GF-D8 (cell line): ENCODE measurements around the gene KLHDC7A.

Source experiments
- DNase-seq: peaks from one replicate; lab custom pipeline; 2025; lab: John Stamatoyannopoulos, UW

KLHDC7A gene

DNA sequence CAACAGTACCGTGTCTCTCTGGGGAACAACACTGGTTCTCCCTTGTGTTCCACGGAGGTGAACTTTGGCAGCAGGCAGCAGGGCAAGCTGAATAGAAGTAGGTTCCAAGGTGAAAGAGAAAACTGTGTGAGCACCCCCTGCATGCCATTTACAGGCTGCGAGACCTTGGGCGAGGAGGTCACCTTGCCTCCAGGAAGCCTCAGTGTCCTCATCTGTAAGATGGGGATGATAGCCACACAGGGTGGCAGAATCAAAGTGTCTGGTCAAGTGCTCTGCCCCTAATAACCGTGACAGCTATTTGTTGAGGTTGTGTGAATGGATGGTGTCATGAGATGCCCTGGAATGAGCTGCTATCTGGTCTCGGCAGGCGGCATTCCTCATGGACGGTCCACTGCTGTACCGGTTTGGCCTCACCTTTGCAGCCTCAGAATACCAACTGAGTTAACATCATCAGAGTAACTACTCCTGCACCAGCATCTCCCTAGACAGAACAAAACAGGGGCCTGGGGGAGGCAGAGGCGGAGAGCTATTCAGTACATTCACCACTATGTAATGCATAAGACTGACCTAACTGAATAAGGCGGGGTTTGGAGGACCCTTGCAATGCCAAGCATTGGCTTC lies 7.4 kb upstream of the KLHDC7A start:
- no peak for DNase-seq

DNA sequence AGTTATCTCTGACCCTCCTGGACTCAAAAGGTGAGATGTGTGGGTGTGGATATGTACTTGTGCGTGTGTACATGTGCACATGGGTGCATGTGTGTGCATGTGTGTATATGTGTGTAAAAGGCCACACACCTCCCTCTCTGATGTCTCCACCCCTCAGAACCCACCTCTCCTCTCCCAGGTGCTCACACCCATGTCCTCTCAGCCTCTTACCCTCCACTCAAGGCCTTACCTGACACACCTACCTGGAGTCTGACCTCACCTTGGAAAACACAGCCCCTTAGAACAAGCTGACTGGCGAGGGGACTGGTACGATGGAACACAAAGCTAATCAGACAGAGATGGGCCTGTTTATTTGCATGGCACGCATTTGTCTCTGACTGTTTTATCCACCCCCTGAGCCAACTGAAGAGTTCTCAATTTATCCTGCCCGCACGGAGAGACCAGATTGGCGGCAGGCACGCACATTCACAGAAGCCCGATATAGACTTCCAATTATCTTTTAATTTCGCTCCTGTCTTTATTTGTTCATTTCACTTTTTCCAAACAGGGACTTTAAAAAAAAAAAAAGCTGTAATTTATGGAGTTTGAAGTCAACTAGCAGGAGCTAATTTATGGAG lies 6.1 kb upstream of the KLHDC7A start:
- DNase-seq = no peak

DNA sequence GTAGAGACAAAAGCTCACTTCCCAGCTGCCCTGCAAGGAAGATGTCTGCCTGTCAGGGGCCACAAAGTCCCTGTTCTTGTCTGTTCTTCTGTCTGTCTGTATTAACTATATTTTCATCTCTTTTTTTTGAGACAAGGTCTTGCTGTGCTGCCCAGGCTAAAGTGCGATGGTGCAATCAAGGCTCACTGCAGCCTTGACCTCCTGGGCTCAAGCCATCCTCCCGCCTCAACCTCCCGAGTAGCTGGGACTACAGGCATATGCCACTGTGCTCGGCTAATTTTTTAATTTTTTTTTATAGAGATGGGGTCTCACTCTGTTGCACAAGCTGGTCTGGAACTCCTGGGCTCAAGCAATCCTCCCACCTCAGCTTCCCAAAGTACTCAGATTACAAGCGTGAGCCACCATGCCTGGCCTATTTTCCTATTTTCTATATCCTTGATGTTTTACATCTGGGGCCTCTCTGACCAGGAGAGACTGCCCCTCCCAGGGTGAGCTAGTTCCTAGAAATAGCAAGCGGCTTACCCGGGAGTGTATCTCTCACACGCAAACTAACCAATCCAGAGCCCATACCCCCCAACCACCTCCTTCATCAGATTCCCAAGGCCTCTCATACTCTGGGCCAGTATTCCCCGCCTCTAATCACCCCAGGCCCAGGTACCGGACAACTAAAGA lies 5.4 kb upstream of the KLHDC7A start:
- DNase-seq = no peak

DNA sequence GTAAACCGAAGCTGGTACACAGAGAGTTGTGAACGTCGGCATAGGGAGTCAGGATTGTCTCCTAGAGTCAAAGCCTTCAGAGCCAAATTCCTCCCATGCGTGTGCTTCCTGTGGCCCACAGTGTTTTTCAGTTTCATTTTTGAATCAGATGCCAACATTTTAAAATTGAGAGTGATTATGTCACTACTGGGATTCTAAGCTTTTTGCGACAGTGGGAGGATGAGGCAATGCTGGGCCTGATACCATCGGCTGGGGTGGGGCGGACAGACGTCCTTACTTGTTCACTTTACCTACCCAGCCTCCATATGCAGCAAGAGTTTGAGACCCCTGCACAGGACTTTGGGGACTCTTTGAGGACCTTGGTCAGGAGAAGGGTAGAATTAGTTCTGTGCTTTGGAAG lies 1.3 kb upstream of the KLHDC7A start:
- no peak for DNase-seq

DNA sequence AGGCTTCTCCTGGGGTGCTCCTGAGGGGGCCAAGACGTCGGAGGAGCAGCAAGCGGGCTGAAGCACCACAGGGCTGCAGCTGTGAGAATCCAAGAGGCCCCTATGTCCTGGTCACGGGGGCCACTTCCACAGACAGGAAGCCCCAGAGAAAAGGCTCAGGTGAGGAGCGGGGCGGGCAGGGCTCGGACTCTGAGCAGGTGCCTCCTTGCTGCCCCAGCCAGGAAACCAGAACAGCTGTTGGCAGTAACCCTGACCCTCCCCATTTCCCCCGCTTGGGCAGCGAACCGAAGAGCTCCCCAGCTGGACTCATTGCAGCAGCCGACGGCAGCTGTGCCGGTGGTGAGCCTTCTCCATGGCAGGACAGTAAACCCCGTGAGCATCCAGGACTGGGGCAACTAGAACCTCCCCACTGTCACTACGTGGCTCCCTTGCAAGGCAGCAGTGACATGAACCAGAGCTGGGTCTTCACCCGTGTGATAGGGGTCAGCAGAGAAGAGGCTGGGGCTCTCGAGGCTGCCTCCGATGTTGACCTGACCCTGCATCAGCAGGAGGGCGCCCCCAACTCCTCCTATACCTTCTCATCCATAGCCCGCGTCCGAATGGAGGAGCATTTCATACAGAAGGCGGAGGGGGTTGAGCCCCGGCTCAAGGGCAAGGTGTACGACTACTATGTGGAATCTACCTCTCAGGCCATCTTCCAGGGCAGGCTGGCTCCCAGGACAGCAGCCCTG lies 625 bp downstream of the KLHDC7A start:
- no peak for DNase-seq

DNA sequence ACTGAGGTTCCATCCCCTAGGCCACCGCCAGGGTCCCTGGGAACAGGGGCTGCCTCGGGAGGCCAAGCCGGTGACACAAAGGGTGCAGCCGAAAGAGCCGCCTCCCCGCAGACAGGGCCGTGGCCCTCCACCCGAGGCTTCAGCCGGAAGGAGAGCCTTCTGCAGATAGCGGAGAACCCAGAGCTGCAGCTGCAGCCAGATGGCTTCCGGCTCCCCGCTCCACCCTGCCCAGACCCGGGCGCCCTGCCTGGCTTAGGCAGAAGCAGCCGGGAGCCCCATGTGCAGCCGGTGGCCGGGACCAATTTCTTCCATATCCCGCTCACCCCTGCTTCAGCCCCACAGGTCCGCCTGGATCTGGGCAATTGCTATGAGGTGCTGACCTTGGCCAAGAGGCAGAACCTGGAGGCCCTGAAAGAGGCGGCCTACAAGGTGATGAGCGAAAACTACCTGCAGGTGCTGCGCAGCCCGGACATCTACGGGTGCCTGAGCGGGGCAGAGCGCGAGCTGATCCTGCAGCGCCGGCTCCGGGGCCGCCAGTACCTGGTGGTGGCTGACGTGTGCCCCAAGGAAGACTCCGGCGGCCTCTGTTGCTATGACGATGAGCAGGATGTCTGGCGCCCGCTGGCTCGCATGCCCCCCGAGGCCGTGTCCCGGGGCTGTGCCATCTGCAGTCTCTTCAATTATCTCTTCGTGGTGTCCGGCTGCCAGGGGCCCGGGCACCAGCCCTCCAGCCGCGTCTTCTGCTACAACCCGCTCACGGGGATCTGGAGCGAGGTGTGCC lies 1.4 kb downstream of the KLHDC7A start:
- DNase-seq = no peak

DNA sequence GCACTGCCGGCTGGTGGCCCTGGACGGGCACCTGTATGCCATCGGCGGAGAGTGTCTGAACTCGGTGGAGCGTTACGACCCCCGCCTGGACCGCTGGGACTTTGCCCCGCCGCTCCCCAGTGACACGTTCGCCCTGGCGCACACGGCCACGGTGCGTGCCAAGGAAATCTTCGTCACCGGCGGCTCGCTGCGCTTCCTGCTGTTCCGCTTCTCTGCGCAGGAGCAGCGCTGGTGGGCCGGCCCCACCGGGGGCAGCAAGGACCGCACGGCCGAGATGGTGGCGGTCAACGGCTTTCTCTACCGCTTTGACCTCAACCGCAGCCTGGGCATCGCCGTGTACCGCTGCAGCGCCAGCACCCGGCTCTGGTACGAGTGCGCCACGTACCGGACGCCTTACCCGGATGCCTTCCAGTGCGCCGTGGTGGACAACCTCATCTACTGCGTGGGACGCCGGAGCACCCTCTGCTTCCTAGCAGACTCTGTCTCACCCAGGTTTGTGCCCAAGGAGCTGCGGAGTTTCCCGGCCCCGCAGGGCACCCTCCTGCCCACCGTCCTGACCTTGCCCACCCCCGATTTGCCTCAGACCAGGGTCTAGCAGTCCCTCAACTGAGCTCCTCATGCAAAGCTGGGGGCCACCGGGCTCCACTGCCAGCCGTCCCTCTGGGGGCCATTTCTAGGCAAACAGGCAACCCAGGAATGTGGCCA lies 2.1 kb downstream of the KLHDC7A start:
- DNase-seq = no peak

DNA sequence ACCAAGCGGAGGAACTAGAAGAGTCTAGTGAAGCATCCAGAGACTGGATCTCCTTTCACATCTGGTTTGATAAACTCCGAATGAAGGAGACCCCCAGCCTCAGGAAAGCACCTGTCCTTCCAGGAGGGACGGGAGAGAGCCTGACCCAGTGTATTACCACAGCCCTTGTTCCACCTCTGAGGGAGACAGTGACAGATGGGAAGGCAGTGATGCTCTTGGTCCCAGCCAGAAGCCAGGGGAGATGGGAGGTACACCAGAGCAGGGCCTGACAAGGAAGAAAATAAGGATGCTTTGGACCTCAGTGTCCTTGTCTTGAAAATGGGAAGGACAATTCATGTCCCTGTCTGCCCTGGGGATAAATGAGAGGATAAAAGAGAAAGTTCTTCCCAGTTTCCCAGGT lies 3.5 kb downstream of the KLHDC7A start:
- no peak for DNase-seq

DNA sequence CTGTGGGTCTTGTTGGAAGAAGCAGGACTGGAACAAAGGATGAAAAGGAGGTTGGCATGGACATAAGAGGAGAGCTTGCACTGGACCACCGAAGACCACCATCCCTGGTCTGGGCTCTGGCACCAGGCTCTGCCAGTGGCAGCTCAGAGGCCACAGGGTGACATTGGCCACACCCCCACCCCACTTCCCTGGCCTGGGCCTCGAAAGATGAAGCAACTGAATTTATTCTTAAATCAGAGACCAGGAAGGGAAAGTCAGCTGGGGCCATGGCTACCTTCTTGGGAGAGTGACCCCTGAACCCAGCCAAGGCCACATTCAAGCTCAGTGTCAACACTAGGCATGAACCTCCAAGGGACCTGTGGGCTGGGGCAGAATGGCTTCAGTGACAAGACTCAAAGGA lies 4.0 kb downstream of the KLHDC7A start:
- DNase-seq = no peak

DNA sequence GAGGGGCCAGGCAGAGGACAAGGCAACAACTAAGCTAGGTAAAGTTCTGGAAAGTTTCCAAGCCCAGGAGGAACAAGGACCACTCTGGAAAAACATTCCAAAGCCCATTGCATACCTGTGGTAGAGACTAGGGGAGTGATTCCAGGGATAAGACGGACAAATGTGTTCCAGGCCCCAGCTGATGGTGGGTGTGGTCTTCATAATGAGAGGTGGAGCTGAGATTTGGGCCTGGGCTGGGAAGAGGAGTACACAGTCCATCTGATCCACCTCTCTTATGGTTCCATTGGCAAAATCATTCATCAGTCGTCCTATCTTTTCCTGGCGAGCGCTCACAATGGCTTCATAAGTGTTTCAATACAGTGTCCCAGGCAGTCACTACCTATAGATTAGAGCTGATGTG lies 4.5 kb downstream of the KLHDC7A start:
- DNase-seq = no peak

DNA sequence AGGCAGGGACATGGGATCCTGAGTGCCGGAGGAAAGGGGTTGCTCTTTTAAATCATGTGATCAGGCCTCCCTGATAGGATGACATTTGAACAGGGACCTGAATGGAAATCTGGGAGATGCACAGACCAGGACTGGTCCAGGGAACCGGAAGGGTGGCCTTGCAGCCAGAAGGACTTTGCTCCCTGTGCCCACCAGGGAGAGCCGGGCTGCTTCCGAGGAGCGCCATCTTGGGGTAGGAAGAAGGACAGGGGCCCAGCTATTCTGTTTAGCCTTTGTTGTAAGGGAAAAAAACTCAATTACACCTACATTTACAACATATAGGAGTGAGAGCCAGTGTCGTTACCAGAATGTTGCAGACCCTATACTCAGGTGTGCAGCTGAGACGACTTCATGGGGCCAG lies 5.5 kb downstream of the KLHDC7A start:
- no peak for DNase-seq

DNA sequence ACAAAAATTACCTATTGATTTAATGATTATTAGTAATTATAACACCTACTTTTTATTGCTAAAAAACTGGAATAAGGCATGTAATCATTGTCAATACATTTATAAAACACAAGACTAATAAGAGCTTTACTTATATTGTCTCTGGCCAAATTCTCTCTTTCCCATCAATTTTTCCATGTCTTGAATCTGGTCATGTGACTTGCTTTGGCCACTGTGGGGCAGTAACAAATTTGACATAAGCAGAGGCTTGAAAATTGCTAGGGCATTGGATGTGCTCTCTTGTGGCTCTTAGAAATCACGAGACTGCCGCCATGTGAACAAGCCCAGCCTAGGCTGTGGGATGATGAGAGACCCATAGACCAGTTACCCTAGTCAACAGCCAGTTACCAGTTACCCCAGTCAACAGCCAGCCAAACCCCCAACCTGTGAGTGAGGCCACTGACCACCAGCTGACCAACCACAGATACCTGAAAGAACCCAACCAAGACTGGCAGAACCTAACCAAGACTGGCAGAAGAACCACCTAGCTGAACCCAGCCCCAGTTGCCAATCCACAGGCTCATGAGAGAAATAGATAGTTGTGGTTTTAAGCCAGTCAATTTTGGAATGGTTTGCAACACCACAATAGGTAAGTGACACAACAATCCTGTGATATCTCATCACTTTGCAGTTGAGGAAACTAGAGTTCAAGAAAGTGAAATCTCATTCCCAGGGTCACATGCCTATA lies 8.8 kb downstream of the KLHDC7A start:
- DNase-seq = no peak

DNA sequence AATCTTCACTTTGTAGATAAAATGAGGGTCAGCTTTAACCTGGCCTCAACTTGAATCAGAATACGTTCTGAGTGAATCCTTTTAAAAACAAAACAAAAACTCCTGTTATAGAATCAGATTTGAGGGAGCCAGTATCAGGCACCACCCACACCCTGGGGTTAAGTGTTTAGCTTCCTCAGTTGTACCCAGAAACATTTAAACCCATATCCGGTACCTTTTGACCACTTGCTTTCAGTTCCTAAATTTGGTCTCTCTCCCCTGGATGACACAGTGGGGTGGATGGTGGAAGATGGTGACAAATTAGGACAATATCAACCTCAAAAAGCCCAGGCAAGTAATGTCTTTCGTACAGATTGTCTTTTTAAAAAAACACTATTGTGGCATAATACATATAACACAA lies 10.4 kb downstream of the KLHDC7A start:
- DNase-seq = no peak

DNA sequence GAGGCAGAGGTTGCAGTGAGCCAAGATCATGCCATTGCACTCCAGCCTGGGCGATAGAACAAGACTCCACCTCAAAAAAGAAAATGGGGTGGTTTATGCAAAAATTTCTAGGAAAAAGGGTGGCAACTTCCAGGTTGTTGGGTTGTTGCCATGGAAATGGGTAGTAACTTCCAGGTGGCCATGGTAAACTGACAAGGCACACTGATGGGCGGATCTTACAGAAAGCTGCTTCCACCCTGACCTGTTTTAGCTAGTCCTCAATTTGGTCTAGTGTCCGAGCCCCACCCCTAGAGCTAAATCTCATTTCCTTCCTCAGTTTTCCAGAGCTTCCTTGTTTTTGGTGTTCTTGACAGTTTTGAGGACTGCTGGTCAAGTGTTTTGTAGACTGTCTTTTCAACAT lies 13.6 kb downstream of the KLHDC7A start:
- DNase-seq = no peak

DNA sequence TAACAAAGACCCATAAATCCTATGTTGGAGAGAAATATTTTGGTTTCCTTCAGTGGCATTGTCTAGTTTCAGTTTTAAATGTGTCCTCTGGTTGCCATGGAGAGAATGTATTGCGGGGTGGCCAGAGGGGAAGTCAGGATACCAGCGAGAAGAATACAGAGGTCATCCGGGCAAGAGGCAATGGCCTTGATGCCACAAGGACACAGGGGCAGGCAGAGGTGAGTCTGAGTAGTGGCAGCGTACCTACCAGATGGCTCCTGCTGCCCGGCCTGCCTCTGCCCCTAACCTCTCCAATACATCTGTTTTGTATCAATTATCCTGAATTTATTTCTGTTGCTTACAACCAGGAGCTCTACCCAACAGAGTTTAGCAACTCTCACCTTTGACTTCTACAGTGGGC lies 14.9 kb downstream of the KLHDC7A start:
- DNase-seq = no peak

DNA sequence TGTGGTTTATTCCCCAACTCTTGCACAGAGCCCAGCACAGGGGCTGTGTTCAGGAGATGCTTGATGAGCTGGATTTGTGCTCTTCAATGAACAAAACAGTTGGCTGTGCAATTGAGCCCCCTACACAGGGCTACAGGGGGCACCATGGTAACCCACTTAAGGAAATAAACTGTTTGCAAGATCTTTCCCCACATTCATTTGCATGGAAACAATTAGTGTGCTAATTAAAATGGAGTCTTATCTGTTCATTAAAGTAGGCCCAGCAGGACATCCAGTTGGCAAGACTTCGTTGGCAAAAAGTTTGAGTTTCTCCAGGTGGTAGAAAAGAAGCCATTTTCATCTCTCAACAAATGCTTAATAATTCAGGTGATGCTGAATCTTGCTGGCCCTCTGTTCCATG lies 15.3 kb downstream of the KLHDC7A start:
- DNase-seq = no peak

DNA sequence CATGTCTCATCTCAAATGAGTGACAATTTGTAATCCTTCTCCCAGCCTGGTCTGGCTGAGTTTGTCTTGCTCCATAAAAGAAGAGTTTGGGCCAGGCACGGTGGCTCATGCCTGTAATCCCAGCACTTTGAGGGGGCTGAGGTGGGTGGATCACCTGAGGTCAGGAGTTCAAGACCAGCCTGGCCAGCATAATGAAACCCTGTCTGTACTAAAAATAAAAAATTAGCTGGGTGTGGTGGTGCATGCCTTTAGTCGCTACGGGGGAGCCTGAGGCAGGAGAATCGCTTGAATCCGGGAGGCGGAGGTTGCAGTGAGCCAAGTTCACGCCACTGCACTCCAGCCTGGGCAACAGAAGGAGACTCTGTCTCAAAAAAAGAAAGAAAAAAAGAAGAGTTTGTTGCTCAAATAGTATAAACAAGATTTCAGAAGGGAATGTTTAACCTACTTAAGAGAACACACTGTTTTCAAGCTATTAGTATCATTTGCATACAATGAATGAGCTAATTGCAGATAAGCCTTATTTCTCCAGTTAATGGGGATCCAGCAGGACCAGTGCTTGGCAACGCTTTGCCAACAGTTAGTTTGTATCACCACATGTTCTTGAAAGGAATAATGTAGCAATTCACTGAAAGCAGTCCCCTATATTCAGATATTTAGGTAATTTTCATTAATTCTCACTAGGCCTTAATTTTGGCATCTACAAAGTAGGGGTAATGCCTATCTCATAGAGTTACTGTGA lies 15.9 kb downstream of the KLHDC7A start:
- DNase-seq = no peak

DNA sequence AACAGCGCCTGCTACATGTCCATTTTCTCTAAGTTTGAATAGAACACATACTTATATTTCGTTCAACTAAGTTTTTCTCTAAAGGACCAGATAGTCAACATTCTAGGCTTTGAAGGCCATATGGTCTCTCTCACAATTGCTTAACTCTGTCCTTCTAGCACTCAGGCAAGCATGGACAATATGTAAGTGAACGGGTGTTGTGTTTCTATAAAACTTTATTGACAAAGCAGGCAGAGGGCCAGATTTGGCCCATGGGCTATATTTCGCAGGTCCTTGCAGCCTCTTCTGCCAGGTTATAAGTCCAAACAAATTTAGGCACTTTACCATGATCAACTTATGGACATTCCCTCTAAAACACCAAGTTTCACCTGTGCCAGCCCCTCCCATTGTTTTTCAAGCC lies 21.1 kb downstream of the KLHDC7A start:
- no peak for DNase-seq

DNA sequence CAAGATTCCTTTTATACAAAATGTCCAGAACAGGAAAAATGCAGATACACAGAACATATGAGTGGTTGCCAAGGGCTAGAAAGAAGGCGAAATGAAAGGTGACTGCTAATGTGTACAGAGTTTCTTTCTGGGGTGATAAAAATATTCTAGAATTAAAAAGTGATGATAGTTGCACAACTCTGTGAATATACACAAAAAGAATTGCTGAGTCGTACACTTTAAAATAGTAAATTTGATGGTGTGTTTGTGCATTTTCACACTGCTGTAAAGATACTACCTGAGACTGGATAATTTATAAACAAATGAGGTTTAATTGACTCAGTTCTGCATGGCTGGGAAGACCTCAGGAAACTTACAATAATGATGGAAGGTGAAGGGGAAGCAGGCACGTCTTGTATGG lies 23.9 kb downstream of the KLHDC7A start:
- DNase-seq = no peak

DNA sequence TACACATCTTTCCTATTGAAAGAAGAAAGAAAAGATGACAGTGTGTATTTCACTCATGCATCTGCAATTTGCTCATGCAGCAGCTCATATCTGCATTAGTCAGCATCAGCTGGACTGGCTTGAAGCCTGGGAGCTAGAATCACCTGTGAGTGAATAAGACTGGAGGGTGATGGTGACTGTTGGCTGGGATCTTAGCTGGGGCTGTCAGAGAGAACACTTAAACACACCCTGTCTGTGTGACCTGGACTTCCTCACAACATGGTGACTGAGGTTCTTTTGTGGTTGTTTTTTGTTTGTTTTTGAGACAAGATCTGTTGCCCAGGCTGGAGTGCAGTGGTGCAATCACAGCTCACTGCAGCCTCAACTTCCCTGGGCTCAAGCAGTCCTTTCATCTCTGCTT lies 24.9 kb downstream of the KLHDC7A start:
- DNase-seq = no peak
